Measurements from ENCODE around the gene SETD5. TPM values are rescaled to one million over a fixed set of nuclear protein-coding genes. Genes with fewer than 3 reads are reported as not detected.

Gene SETD5
- total RNA-seq, result 239 TPM

DNA sequence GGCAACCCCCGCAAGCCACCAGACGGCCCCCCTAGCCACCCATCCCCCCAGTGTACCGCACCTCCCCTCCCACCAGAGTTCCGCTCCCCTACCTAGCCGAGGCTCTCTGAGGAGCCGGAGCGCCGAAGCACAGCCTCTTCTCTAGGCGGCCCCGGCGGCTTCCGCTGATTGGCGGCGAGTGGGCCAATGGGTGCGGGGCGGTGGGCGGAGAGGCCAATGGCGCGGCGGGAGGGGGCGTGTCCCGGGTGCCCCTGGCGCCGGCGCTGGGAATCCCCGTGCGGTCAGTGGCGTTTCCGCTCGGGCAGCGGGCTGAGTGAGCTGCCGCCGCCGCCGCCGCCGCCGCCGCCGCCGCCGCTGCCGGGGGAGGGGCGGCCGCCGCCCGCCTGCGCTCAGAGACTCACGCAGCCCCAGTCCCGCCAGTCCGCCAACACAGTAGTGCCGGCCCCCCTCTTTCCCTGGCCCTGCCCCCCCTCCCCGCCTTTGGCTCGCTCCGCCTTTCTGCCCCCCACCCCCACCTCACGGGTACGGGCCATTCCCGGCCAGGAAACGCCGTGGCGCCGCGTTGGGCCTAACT, at the start of gene SETD5:
TSS of gene SETD5 (plus strand) at position 284 of the 574 bp plus-strand sequence. CDS start 31,324 bp downstream, outside the sequence.
- peak; percentile 91 to 99 for DNase-seq (ENCODE audit: low spot score in 2 of 2)
- H3K4me3 ChIP-seq, result peak within 1 kb of the TSS; percentile 89 to 97
- H3K4me1 ChIP-seq, result peaks cover 13 to 58% of the 10 kb centered on the region in 2 donors
- H3K36me3 ChIP-seq, result peaks cover 7 to 8% of the 10 kb centered on the region in 2 donors
- no peak for TF ChIP-seq CTCF (IDR thresholded peaks at IDR 0.05)
- H3K9me3 ChIP-seq, result no peaks in the 10 kb centered on the region
- peak within 1 kb of the TSS; percentile 100 for H3K27ac ChIP-seq
- no peaks in the 10 kb centered on the region for H3K27me3 ChIP-seq
- intact Hi-C loops (cut with DNase I), result loop anchor here (5.0 to 10.0 kb wide), 2 partner anchors 517 to 615 kb away; partner anchors contain the start of gene IL17RC

GRCh38 chr3:9347887-9348286, 49.5 kb upstream of the SETD5 start:
- intact Hi-C loops (cut with DNase I), result no loop called here
- no peaks in the 10 kb centered on the region for H3K9me3 ChIP-seq
- no peak for DNase-seq (ENCODE audit: low spot score in 2 of 2)
- no peaks in the 10 kb centered on the region for H3K27me3 ChIP-seq
- TF ChIP-seq CTCF (IDR thresholded peaks at IDR 0.05), result no peak
- no peak overlapping the region for H3K4me3 ChIP-seq
- no peak overlapping the region for H3K27ac ChIP-seq
- H3K36me3 ChIP-seq, result no peaks in the 10 kb centered on the region
- H3K4me1 ChIP-seq, result no peaks in the 10 kb centered on the region

DNA sequence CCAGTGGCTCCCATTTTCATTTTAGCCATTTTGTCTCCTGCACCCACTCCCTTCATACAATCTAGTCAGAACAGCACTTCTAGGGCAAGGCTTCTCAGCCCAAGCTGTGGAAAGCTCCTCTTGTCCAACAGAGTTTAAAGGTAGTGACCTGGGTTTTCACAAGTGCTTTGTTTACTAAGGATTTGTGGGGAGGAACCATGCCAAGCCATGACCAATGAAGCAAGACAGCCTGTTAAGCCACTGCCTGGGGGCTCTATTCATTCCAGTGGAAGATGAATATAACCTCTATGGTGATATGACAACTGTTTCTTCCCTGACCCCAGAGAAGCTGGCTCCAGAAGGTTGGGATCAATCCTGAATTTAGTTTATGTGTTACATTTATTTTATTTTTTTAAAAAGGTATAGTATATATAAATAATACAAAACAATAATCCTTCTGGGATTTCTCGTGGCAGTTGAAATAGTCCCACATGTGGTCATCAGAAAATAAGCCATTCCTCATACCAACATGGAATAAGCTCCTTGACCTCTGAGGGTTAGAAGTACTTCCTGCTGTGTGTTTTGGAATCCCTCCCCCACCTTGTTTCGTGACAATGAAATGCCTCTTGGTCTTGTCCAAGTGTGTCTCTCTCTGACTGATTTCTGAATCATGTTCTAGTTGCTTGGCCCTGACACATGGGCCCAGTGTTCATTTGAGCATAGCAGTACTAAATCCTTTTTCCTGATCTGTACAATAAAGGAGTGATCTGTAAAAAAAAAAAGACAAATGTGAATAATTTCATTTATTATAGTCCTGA, 47.9 kb upstream of the SETD5 start:
- no peaks in the 10 kb centered on the region for H3K9me3 ChIP-seq
- no peak overlapping the region for H3K27ac ChIP-seq
- no peak overlapping the region for H3K4me3 ChIP-seq
- no peaks in the 10 kb centered on the region for H3K4me1 ChIP-seq
- intact Hi-C loops (cut with DNase I), result no loop called here
- TF ChIP-seq CTCF (IDR thresholded peaks at IDR 0.05), result no peak
- H3K27me3 ChIP-seq, result no peaks in the 10 kb centered on the region
- no peaks in the 10 kb centered on the region for H3K36me3 ChIP-seq
- DNase-seq (ENCODE audit: low spot score in 2 of 2), result no peak

DNA sequence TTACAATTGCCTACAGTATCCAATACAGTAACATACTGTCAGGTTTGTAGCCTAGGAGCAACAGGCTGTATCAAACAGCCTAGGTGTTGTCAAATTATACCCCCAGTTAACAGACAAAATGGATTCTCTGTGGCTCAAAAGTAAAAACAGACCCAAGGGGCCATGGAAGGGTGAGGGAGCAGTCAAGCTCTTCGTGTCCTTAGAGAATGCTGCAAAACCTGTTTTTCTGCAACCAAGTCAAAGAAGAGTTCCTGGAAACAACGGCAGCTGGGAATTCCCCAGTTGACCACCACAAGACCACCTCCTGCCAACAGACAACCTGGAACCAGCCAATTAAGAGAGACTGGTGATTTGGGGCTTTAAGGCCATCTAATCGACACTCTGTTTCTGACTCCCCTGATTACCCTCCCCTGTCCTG, 45.7 kb upstream of the SETD5 start:
- H3K36me3 ChIP-seq, result no peaks in the 10 kb centered on the region
- DNase-seq (ENCODE audit: low spot score in 2 of 2), result no peak
- no peaks in the 10 kb centered on the region for H3K27me3 ChIP-seq
- intact Hi-C loops (cut with DNase I), result no loop called here
- H3K4me3 ChIP-seq, result no peak overlapping the region
- no peaks in the 10 kb centered on the region for H3K9me3 ChIP-seq
- no peak for TF ChIP-seq CTCF (IDR thresholded peaks at IDR 0.05)
- no peaks in the 10 kb centered on the region for H3K4me1 ChIP-seq
- H3K27ac ChIP-seq, result no peak overlapping the region

DNA sequence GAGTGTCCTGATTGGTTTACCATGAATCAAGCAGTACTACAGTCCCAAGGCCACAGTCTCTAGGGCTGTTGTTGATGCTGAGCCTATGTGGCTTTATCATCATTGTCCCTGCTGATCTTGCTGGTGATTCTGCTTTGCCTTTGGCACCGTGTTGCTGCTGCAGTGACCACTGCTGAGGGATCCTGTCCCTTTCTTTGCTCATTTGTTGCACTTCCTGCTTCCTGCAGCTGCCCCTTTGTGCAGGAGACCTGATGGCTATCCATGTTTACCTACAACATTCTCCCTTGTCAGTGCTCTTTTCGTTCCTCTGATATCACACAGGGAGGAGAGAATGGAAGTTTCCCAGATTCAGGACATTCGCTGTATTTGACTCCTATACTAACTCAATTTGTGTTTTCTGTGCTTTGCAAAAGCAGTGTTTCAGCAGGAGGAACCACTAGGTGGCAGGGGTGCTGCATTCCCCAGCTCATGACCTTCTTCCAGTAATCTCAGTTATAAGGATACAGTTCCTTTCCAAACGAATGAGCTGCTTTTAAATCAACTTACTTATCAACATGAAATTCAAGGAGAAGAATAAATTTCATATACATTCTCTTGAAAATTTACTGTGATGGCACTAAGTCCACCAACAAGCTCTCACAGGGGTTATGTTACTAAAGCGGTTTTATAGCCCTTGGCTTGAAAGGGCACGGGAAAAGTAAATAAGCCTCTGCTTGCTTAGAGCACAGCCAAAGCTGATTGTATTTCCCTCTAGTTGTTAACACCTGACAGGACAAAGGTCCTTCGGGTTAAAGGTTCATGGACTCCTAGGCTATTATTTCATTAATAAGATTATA, 44.3 kb upstream of the SETD5 start:
- Histone ChIP-seq H3K27me3 (no peaks in the 10 kb centered on the region), H3K9me3 (no peaks in the 10 kb centered on the region), H3K27ac (no peak overlapping the region), H3K4me1 (no peaks in the 10 kb centered on the region), H3K4me3 (no peak overlapping the region), H3K36me3 (no peaks in the 10 kb centered on the region)
- TF ChIP-seq CTCF (IDR thresholded peaks at IDR 0.05), result peak; percentile 66 to 86 (median 86)
- intact Hi-C loops (cut with DNase I), result no loop called here
- DNase-seq (ENCODE audit: low spot score in 2 of 2), result peak in 1 of 2 donors; percentile 80

Data from ascending aorta (tissue), 2 donors.